Adrenal gland (tissue), 12 donors: Measurements from ENCODE around the gene KCNK13. TPM values are rescaled to one million over a fixed set of nuclear protein-coding genes. Genes with fewer than 3 reads are reported as not detected.

ENCODE experiments used
- DNase-seq, 7 donors: peaks; one replicate each; pipeline ENCODE4 v3.0.0-alpha.2; 2019 to 2020
- H3K27ac ChIP-seq, 5 donors: fragments of 200-600 bp; sonication (generic) in 4 of 5; 1 replicate in 3 of 5; 2 replicates in 2 of 5; pipeline versions ENCODE4 v1.5.1 to v1.8.0; 2016 to 2020; ENCODE audit warnings: mild to moderate bottlenecking in 1 of 5
- H3K27me3 ChIP-seq: fragments of 200-600 bp; 2 replicates; pipeline ENCODE4 v1.8.0; 2021
- H3K36me3 ChIP-seq, 2 donors: fragments of 200-600 bp; replicated peaks in 1 of 2; 1 replicate in 1 of 2; 2 replicates in 1 of 2; pipeline versions ENCODE4 v1.5.1 to v1.8.0; 2018 to 2022
- H3K4me1 ChIP-seq, 2 donors: fragments of 200-600 bp; replicated peaks in 1 of 2; 1 replicate in 1 of 2; 2 replicates in 1 of 2; pipeline versions ENCODE4 v1.5.1 to v1.8.0; 2018 to 2021
- H3K4me3 ChIP-seq, 4 donors: fragments of 200-600 bp; sonication (generic) in 3 of 4; one replicate each; pipeline ENCODE4 v1.5.1; 2016 to 2018
- H3K9me3 ChIP-seq, 3 donors: fragments of 200-600 bp; sonication (generic) in 1 of 3; replicated peaks in 1 of 3; 1 replicate in 2 of 3; 2 replicates in 1 of 3; pipeline versions ENCODE4 v1.5.1 to v1.8.0; 2016 to 2021
- CTCF ChIP-seq, 6 experiments: fragments of 450-650 bp in 4 of 6; fragments of 200-600 bp in 2 of 6; sonication (generic) in 1 of 6; IDR thresholded peaks; 1 replicate in 5 of 6; 2 replicates in 1 of 6; pipeline versions ENCODE4 v1.5.1 to v1.8.0; 2016 to 2021; ENCODE audit warnings: antibody characterized with exemption in 6 of 6, mild to moderate bottlenecking in 2 of 6, moderate library complexity in 1 of 6
- POLR2A ChIP-seq, 2 donors: fragments of 450-650 bp; IDR thresholded peaks; one replicate each; pipeline ENCODE4 v1.6.1; 2017; ENCODE audit warnings: antibody characterized with exemption in 2 of 2, mild to moderate bottlenecking in 2 of 2, moderate library complexity in 1 of 2
- WGBS, 4 donors: extraction: QIAGEN DNeasy Blood & Tissue Kit in 2 of 4; methylation state at CpG; one replicate each; pipeline versions ENCODE4 v1.1.5 to v1.1.7; 2013 to 2017; 5-methylcytosine and 5-hydroxymethylcytosine counted together
- intact Hi-C, 2 donors: fragments of 100-400 bp; cut with DNase I; formaldehyde crosslinking; loops; one replicate each; pipeline versions ENCODE4 v1.14.1 to v1.15.0; 2022 to 2023
- polyA plus RNA-seq, 3 donors: library from polyadenylated mRNA; stranded (reverse); fragments of 200-250 nt in 2 of 3; fragments of 350-450 nt in 1 of 3; fragmentation: Illumina TruSeq in 1 of 3; extraction: RNeasy Lipid Tissue Mini Kit (QIAGEN cat#74804) in 1 of 3; gene quantifications; one replicate each; pipeline ENCODE4 v1.2.3, GENCODE V29; 2013 to 2014
- total RNA-seq, 9 donors: library from RNA; depleted of rRNA in 4 of 9; stranded (reverse); fragments of >200 nt in 4 of 9; fragments of 120-200 nt in 1 of 9; fragmentation: NEBNext Ultra II Directional in 1 of 9; extraction: Animal tissue kit (Norgen Biotek cat#: 25700) in 1 of 9; gene quantifications; one replicate each; pipeline versions ENCODE4 v1.1.0 to v1.2.4, GENCODE V29; 2013 to 2023
- donor health status: healthy with polysubstance abuse.
- donor health status: Bipolar disorder and iron deficiency.
- donor health status: DM: yes; HTN: yes; CAD: no.
- donor health status: DM: no; HTN: no; CAD: no.
- donor health status: DM: no; HTN: no; CAD: no.
- donor health status: DM: yes; HTN: yes; CAD: no.

KCNK13 gene
- total and polyA plus RNA-seq, 12 donors: 0.24 to 3.6 (median 1.5) TPM; not detected in 1

DNA sequence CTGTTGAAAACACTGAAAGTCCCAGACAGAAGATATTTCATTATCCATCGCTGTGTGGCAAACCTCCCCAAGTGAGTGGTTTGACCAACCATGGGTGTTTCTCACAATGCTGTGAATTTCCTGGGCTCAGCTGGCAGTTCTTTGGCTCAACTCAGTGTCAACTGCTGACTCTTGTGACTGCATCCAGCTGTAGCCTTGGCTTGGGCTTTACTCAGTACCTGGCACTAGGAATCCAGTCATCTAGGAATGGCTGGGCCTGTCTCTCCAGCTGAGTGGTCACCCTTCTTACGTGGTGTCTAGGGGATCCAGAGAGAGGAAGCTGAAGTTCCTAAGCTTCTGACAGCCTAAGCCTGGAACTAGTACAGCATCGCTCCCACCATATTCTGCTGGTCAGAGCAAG lies 113.8 kb downstream of the KCNK13 start:
- H3K9me3 ChIP-seq: no peaks in the 10 kb centered on the region
- no peaks in the 10 kb centered on the region for H3K36me3 ChIP-seq
- H3K27ac ChIP-seq: no peak overlapping the region
- no peak for DNase-seq
- H3K4me3 ChIP-seq: no peak overlapping the region
- WGBS, 4 donors: 80 to 97% (median 94%) methylated on average over 3 of the region's 3 CpGs
- no peaks in the 10 kb centered on the region for H3K4me1 ChIP-seq
- intact Hi-C loops: no loop called here
- TF ChIP-seq CTCF (IDR thresholded peaks at IDR 0.05) (no peak), POLR2A (IDR thresholded peaks at IDR 0.05) (no peak)
- H3K27me3 ChIP-seq: no peaks in the 10 kb centered on the region

GRCh38 chr14:90177539-90178189 lies 115.9 kb downstream of the KCNK13 start:
- Histone ChIP-seq H3K27ac (no peak overlapping the region), H3K27me3 (no peaks in the 10 kb centered on the region), H3K4me3 (no peak overlapping the region), H3K36me3 (no peaks in the 10 kb centered on the region), H3K4me1 (no peaks in the 10 kb centered on the region), H3K9me3 (no peaks in the 10 kb centered on the region)
- WGBS, 4 donors: 81 to 93% (median 90%) methylated on average over 3 of the region's 3 CpGs
- TF ChIP-seq POLR2A (IDR thresholded peaks at IDR 0.05): no peak
- no peak for TF ChIP-seq CTCF (IDR thresholded peaks at IDR 0.05)
- DNase-seq: no peak
- intact Hi-C loops: no loop called here

DNA sequence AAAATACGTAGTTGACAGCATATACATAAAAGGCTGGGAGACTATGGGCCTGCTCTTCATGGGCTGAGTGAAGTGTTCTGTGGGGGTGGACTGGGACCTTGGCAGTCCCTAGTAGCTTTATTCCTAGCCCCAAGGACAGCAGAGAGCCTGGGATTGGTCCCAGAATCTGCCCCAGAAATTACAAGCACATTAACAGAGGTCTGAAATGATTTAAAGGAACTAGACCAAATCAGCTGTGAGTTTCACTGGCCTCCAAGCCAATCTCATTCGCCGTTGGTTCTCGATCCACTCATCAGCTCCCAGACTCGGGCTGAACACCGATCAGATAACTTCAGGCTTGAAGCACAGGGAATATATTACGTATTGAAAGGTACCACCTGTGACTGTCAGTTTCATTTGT lies 117.6 kb downstream of the KCNK13 start:
- Histone ChIP-seq H3K36me3 (no peaks in the 10 kb centered on the region), H3K27ac (peak overlapping the region in 1 of 5 donors; percentile 24), H3K9me3 (no peaks in the 10 kb centered on the region), H3K27me3 (no peaks in the 10 kb centered on the region), H3K4me3 (no peak overlapping the region), H3K4me1 (no peaks in the 10 kb centered on the region)
- no peak for TF ChIP-seq POLR2A (IDR thresholded peaks at IDR 0.05)
- no peak for TF ChIP-seq CTCF (IDR thresholded peaks at IDR 0.05)
- intact Hi-C loops: no loop called here
- 32 to 55% (median 45%) methylated on average over 7 of the region's 7 CpGs for WGBS, 4 donors
- DNase-seq: peak; percentile 32 to 79 (median 49)

DNA sequence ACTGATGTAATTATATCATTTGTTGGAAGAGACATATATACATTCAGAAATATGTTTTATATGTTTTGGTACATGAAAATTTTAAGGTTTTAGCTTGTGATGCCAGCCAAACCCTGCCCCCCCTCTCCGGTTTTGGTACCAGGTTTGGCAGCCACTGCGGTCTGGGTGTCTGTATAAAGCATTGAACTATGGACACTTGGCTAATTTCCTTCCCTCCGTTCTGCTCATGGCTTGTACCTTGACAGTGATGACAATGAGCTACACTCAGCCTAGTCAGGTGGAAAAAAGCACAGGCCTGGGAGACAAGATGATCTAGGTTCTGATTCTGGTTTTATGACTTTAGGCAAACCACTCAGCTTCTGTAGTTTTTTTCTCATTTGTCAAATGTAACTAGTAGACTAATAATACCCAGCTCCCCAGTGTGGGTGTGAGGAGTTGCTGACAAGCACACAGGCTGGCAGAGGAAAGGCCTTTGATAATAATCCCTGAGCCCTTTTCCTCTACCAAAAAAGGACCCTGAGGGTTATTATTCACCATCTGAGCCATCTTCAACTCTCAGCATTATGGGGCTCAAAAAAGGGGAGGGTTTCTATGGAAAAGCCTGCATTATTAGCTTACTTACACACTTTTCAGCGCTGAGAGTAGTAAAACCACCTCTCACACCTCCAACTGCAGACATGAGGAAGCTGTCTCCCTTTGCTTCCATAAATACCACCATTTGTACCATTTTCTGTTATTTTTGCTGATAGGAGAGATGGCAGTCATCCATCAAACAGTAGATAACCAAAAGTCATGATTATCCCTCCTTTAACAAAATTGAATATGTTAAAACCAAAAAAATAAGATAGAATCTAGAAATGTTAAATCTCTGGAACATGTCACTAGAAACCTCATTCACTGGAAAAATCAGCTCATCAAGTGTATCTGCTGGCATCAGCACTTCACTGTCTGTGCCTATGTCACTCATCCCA lies 118.3 kb downstream of the KCNK13 start:
- intact Hi-C loops: no loop called here

More for the DNA sequence above, 118.3 kb downstream of the KCNK13 start:
- no peak for DNase-seq
- H3K4me1 ChIP-seq: no peaks in the 10 kb centered on the region
- H3K27me3 ChIP-seq: no peaks in the 10 kb centered on the region
- no peaks in the 10 kb centered on the region for H3K36me3 ChIP-seq
- no peak overlapping the region for H3K4me3 ChIP-seq
- no peak for TF ChIP-seq CTCF (IDR thresholded peaks at IDR 0.05)
- no peak for TF ChIP-seq POLR2A (IDR thresholded peaks at IDR 0.05)
- 61 to 70% (median 66%) methylated on average over 4 of the region's 4 CpGs for WGBS, 4 donors
- peak overlapping the region in 1 of 5 donors; percentile 24 for H3K27ac ChIP-seq
- no peaks in the 10 kb centered on the region for H3K9me3 ChIP-seq
